GM19395 (cell line): ENCODE data around the gene WWTR1.

Experiments used
- ATAC-seq: cut with Tn5 transposase; IDR thresholded peaks from one replicate; pipeline ENCODE4 v1.9.1; 2021; ENCODE audit warnings: mild to moderate bottlenecking, moderate library complexity; ENCODE audit not compliant: unreplicated experiment

Gene WWTR1

DNA sequence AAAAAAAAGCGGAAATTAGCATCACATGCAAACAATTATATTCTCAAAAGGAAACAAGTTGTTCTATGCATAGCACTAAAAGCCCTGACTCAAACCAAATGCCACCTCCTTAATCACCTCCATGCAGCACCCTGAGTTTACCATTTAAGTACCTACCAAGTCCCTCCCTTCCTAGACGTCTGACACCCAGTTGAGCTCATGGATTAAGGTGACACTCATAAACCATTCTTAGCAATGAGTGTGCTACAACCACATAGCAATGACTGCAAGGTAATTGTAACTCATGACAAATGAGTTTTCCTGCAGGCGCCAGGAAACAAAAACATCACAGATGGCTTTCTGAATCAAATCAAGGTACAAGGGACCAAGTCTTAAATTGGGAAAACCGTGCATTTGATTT lies 32.0 kb downstream of the WWTR1 start:
- ATAC-seq, result no peak

DNA sequence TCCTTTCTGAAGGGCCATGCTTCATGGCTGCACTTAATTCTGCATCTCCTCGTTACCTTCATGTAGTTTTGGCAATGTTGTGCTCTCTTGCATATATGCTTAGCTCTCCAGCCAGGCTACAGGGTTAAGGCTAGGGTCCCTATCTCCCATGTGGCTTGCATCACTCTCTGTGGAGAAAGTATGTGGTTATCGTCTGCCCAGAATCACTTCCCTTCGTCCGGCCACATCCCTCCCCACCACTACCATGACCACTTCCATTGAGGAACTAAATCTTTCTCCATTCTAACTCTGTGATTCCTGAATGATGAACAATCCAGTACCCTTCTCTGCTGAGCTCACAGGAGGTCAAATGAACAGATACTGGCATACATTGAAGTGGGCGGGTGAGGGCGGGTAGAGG lies 34.0 kb downstream of the WWTR1 start:
- no peak for ATAC-seq

DNA sequence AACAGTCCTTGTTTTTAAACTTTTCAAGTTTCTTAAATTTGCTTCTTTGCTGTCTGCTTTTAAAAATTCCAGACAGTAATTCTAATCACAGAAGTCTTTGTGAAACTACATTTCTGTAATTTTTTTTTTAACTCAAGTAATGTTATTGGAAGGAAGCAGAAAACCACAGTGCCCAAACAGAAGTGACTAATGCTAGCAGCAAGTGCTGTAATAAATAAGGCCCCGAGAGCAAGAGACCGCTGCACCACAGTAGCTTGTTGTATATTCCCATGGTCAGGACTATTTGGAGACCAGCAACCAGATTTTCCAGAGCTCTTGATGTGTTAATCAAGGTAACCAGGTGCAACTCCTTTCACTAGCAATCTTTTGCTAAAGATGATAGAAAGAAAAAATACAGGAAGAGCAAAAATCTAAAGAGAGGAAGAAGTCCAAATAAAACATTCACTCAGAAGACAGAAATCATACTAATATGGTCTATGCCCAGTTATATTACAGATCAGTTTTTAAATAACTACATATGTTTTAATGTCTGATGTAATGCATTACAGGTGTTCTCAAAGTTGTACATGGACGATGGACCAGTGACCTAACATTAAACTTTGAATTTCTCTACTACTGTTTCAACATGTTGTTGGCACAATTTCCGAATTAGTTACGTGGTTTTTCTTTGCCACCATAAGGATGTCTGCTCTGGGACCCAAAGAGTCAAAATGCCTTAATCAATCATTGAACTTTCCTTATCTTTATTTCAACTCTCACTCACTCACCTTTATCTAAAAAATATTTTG lies 36.4 kb downstream of the WWTR1 start:
- peak; percentile 76 for ATAC-seq

DNA sequence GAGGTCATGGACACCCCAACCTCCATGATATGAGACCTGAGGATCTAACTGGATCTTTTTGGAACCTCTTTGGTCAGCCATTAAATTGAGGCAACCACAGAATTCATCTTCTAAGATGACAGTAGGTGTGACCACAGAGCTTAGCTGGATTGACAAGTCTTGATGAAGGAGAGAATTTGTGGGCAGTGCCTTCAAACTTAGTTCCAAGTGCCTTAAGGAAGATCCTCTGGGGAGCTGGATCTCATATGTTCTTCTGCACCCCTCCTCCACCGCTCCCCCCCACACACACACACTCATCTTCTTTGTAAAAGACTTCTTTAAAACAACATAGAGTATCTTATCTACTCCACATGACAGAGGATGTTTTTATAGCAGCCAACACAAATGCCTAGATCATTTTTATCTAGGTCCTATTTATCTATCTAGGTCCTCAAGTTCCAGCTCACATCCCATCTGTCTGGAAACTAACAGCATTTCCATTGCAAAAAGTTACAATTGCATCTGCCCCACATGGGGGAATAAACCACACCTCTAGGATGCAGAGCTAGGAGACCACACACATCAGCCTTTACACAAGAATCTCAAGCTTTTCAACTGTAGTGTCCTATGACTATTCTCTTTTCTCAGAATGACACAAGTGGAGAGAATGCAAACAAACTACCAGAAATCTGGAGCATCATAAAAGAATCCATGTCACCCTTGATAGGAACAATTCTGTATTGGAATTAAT lies 37.4 kb downstream of the WWTR1 start:
- peak; percentile 71 for ATAC-seq

DNA sequence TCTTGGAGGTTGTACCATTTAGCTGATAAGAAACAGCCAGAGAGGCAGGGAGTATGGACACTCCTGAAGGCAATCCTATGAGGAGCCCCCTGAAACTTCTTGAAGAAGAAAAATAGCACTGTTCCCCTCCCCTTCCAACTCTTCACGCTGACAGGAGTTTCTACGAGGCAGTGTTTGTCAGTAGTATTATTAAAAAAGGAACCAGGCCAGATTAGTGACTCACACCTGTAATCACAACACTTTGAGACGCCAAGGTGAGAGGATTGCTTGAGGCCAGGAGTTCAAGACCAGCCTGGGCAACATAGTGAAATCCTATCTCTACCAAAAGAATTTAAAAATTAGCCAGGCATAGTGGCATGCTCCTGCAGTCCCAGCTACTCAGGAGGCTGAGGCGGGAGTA lies 38.7 kb downstream of the WWTR1 start:
- no peak for ATAC-seq

DNA sequence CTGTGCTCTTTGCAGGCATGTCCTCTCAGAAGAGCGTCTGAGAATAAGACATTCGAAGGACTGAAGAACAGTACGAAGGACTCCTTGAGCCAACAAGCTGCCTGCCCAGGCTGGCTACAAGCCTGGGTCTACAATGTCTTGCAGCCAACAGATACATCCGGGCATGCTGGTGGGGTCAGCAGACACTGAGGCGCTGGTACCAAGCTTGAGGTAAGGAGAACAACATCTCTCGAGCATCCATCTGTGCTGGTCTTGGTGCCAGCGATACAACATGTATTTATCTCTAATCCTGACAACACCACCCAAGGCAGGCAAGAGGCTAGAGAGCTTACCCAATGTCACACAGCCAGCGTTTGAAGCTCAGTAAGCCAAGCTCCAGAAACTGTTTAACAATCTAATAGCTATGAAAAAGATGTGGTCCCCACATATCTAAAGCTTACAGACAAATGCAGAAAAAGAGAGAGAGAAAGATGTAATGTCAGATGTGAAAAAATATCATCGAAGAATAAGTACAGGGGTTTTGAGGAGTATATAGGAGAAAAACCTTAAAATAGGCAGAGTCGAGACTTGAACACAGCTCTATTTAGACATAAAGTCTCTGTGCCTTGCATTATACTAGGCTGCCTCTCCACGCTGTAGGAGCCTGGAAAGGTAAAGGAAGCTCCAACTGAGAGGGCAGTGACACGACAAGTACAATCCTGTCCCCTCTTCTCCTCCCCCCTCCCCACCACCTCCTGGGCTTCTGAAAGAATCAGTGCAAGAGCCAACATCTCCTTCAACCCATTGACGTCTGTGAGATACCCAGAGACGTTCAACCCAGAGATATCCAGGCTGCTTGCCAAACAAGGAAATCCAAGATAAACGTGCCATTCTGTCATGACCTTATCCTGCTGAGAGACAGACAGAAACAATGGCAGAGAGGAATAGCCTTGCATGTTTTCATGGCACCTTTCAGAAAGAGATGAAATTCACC lies 39.4 kb downstream of the WWTR1 start:
- no peak for ATAC-seq

DNA sequence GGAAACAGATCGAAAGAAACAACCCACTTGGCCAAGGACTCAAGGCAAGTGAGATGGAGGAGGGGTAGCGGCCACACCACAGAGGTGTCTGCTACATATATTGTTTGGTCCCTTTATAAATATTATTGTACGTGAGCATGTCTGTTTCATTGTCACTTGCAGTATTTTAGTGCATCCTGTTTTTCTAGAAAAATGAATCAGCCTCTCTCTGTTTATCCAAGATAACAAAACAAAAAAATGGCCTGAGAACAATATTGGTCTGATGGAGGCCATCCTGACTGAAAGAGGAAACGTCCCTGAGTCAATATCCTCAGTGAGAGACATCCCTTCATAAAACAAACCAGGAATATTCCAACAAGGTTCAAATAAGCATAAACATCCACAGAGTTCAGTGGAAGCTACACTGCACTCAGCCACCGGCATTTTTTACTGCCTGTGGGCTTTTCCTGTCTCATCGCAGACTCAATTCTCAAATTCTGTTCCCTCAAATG lies 42.0 kb downstream of the WWTR1 start:
- no peak for ATAC-seq

DNA sequence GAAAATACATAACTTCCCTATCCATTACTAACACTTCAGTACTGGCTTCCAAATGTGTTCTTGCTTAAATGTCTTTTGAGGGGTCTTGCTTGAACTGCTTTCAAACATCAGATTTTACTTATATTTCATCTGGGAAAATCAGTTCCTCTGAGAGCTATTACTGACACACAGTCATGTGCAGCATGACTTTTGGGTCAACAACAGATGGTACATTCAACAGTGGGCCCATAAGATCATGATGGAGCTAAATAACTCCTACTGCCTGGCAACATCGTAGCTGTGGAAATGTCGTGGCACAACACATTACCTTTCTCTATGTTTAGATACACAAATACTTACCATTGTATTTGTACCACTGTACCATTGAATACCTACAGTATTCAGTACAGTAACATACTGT lies 43.8 kb downstream of the WWTR1 start:
- ATAC-seq, result no peak

DNA sequence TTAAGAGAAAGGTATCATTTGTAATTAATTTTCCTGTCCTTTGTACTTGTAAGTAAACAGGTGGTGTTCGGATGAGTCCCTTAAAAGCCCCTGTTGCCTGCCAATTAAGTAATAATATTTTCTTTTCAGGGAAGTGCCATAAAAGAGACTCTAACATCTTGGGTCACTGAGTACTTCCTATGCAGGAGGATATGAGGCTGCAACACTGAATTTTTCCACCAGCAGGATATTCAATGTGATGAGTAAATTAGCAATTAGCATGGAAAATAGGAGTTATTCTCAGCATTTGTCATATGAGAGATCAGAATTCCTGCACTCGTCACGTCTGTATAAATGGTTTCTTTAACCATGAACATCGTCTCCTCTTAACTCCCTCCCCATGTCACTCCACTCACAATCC lies 45.4 kb downstream of the WWTR1 start:
- ATAC-seq, result no peak

DNA sequence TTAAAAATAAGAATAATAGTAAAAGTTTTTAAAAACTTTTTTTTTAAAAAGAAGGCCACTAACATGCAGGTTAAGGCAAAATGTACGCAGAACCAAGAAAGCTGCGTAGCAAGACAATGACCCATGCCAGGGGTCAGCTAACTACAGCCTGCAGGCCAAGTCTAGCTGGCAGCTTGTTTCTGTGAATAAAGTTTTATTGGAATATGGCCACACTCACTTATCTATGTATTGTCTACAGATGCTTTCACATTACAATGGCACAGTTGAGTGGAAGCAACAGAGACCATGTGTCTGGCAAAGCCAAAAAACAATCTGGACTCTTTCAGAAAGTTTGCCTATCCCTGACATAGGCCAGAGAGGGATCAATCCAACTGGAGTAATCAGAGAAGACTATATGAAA lies 46.7 kb downstream of the WWTR1 start:
- no peak for ATAC-seq

DNA sequence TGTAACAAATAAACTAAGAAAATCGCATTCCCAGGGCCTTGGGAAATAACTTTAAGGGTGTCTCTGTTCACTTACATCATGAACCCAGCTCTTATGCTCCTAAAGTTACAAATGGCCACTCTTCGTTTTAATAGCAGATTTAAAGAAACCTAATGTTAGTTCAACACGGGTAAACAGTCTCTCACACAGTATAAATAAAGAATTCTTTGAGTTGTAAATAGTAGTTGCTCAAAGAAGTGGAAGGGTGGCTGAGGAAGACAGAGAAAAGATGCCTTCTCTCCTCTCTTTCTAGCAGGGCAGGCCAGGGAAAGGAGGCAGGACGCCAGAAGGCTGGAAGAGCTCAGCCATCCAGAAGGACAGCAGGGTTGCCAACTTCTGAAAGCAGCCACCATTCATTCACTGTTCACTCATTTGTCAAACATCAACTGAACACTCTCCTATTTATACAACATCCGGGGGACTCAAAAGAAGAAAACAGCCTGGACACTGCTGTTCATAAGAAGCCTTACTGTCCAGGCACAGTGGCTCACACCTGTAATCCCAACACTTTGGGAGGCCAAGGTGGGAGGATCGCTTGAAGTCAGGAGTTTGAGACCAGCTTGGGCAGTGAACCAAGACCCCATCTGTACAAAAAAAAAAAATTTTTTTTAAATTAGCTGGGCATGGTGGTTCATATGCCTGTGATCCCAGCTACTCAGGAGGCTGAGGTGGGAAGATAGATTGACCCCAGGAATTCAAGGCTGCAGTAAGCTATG lies 47.3 kb downstream of the WWTR1 start:
- ATAC-seq, result no peak

DNA sequence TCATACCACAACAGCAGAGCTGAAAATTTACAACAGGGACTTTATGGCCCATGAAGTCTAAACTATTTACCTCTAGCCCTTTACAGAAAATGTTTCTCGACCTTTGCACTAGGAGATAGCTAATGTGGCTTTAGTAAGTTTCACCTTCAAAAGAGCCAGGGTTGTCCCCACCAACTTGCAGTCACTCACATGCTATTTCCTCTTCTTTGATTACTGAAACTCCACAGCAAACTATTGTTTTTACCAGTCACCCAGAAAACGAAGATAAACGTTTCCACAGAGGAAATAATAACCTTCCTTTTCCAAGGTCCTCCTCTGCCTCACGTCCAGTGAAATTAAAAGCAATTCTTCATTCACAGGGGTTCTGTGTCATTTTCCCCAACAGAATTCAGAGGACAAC lies 48.2 kb downstream of the WWTR1 start:
- ATAC-seq, result peak; percentile 95

DNA sequence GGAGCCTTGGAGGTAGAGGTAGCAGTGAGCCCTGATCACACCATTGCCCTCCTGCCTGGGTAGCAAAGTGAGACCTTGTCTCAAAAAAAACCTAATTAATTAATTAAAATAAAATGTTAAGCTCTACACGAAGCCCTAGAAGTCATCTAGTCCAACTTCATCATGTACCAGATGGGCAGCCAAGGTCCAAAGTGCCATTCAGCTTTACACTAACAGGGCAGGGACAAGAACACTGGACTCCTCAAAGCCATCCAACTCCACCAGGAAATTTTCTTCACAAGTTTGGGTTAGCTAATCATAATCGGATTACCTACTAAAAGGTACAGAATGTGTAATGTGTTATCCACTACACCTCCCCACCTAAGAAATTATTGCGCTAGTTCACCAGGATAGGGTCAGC lies 48.8 kb downstream of the WWTR1 start:
- ATAC-seq, result no peak

DNA sequence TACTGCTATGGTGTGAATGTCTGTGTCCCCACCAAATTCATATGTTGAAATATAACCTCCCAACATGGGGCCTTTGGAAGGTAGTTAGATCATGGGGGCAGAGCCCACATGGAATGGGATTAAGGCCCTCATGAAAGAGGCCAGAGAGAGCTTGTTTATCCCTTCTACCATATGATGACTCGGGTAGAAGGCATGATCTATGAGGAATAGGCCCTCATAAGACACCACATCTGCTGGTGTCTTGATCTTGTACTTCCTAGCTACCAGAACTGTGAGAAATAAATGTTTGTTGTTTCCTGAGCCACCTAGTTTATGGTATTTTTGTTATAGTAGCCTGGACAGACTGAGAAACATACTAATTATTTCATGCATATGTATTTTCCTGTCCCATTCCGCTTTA lies 51.9 kb downstream of the WWTR1 start:
- ATAC-seq, result no peak

DNA sequence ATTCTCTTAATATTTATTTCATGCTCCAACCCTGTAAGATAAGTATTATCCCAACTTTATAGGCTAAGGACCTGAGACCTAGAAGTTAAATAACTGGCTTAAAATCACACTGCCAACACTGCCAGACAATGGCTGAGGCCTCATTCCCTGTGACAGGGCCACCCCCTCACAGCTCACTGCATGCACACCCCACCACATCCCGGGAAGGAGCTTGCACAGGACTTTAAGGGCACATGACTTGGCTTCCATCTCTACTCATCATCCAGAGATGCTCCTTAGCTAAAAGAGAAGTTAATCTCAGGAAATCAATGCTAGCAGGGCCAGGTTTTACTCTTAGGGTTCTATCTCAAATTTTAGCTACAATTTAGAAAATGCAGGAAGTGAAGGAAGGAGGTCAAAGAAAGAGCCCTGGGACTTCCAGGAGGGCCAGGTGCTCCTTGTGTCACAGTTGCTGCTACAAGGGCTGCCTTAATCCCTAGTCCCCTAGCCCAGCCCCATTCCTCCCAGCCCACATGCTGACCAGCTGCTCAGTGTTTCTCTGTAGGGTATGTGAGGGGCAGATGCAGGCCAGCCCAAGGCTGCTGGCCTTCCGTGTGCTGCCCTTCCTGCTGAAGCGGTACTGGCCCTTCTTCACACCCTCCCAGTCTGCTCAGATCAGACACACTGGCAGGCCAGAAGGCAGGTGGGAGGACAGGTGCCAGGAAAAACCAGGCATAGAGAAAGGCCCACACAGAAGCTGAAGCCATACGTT lies 53.5 kb downstream of the WWTR1 start:
- ATAC-seq, result no peak

DNA sequence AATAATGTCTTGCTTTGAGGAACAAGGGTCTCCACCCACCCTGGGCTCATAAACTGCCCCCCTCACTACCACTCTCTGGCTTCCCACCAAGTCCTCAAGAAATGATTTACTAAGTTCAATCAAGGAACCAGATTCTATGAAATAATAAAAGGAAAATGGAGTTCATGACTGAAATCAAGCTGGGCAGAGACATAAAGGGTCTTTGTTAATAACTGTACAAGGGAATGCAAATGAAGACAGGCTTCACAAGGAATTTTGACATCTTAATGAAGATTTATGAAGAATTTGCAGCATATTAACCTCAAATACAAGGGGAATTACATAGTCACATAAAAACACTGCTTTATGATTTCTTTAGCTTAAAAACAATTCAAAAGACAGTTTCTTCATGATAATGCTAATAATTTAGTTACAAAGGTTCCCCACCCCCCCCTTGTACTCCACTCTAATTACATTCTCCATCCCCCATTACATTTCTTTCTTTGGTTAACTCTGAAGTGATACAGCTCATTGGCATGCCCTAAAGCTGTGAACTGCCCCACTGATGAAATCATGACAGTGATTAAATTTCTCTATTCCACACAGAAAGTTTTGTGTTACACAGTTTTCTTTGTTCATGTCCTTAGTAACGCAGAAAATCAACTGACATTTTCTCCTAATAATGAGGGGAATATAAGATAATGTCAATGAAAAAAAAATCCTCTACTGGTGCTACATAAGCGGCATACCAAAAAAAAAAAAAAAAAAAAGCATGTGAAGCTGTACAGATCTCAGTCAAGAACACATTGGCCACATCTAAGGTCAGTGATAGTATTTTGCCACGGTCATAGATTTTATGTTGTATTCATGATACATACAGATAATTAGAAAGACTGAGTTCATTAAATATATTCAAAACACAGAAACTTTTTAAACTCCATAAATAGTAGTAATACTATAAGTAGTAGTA lies 54.4 kb downstream of the WWTR1 start:
- no peak for ATAC-seq

DNA sequence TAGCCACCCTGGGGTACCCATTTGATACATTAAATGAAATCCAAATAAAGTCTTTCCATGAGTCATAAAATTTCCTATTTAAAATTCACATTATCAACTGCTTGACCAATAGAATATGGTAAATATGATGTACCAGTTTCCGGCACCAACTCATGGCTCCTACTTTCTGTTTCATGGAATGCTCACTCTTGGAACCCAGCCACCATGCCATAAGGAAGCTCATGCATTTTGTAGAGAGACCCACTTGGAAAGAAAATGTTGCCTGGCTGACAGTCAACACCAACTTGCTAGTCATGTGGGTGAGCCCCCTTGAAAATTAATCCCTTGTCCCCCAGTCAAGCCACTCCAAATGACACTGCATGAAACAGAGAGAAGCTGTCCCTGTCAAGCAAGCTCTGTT lies 57.2 kb downstream of the WWTR1 start:
- ATAC-seq, result no peak

DNA sequence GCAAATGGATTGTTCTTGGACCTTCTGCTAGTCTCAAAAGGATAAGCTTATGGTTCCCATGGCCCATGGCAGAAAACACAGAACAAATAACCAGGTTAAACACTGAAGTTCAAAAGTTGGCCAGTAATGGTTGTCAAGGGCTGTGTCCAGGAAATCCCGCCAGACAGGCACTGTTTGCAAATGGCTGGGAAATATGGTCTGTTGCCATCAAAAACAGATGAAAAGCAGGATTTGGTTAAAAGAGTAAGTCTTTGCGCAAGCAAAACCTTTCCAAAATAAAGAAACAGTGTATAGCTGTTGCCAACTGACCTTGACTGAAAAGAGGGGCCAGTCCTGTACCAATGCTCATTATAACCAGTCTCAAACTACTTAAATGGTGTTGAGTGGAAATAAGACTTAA lies 58.6 kb downstream of the WWTR1 start:
- no peak for ATAC-seq
